GM19240 (cell line): ENCODE data around the gene WNT5A.

Experiments
- DNase-seq: peaks from one replicate; pipeline ENCODE4 v3.0.0; 2011; ENCODE audit warnings: low spot score; ENCODE audit not compliant: insufficient read length

WNT5A gene

GRCh38 chr3:55486857-55487380 is at the start of gene WNT5A:
TSS of gene WNT5A (minus strand) at chr3:55487306. CDS start at chr3:55486985, 321 bp downstream.
- no peak for DNase-seq

- no peak for DNase-seq
These were observed 47.8 kb upstream of the WNT5A start for GRCh38 chr3:55534876-55535275.

- no peak for DNase-seq
These were observed 45.7 kb upstream of the WNT5A start for GRCh38 chr3:55532806-55533205.

- no peak for DNase-seq
These were observed 44.2 kb upstream of the WNT5A start for GRCh38 chr3:55531321-55531720.

GRCh38 chr3:55527361-55527760 is 40.3 kb upstream of the WNT5A start:
- no peak for DNase-seq

GRCh38 chr3:55526332-55527030 is 39.4 kb upstream of the WNT5A start:
- no peak for DNase-seq

GRCh38 chr3:55525436-55525835 is 38.3 kb upstream of the WNT5A start:
- DNase-seq: no peak

GRCh38 chr3:55524565-55525244 is 37.6 kb upstream of the WNT5A start:
- no peak for DNase-seq

GRCh38 chr3:55523471-55523870 is 36.4 kb upstream of the WNT5A start:
- no peak for DNase-seq

- DNase-seq: no peak
These were observed 34.8 kb upstream of the WNT5A start for GRCh38 chr3:55521738-55522421.

GRCh38 chr3:55521064-55521737 is 34.1 kb upstream of the WNT5A start:
- no peak for DNase-seq

- no peak for DNase-seq
These were observed 31.9 kb upstream of the WNT5A start for GRCh38 chr3:55519019-55519418.

- DNase-seq: no peak
These were observed 31.3 kb upstream of the WNT5A start for GRCh38 chr3:55518451-55518850.

- no peak for DNase-seq
These were observed 29.4 kb upstream of the WNT5A start for GRCh38 chr3:55516392-55517030.

- no peak for DNase-seq
These were observed 28.6 kb upstream of the WNT5A start for GRCh38 chr3:55515550-55516246.

GRCh38 chr3:55514962-55515361 is 27.9 kb upstream of the WNT5A start:
- no peak for DNase-seq

GRCh38 chr3:55512571-55513343 is 25.7 kb upstream of the WNT5A start:
- no peak for DNase-seq

GRCh38 chr3:55511895-55512570 is 24.9 kb upstream of the WNT5A start:
- no peak for DNase-seq

- DNase-seq: no peak
These were observed 21.2 kb upstream of the WNT5A start for GRCh38 chr3:55508335-55508734.
